HEK293T (cell line): ENCODE results near the gene PCBP2.

Source experiments
- BHLHE40 ChIP-seq: fragments of 450-650 bp; IDR thresholded peaks from 2 replicates; pipeline ENCODE4 v1.6.1; 2016; ENCODE audit warnings: mild to moderate bottlenecking, moderate library complexity, borderline replicate concordance
- SP1 ChIP-seq: fragments of 450-650 bp; IDR thresholded peaks from 2 replicates; pipeline ENCODE4 v1.6.1; 2017

DNA sequence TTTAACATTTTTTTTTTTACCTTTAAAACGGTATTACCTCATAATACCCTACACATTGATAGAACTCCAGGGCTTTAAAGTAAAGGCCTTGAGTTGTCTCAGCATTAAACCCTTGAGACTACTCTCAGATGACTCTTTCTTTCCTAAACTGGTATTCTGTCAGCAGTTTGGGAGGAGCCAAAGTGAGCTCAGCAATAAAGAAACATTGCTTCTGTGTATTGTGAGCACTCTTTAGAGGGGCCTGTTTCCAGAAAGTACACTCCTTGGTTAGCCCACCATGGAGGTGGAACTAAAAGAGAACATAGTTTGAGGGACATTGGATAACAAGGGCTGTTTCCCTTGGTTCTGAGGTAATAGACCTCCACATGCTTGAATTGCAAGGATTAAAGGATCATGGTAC lies 27.0 kb downstream of the PCBP2 start:
- no peak for TF ChIP-seq SP1
- no peak for TF ChIP-seq BHLHE40
